RWPE2 (cell line): ENCODE data around the gene GTPBP3.

Experiments
- ATAC-seq: fragments of 200-7000 bp; cut with Tn5 transposase; 3 replicates; pipeline ENCODE4 v1.9.1; 2021; ENCODE audit warnings: low read depth
- DNase-seq: peaks from one replicate; pipeline ENCODE4 v3.0.0-alpha.2; 2020; ENCODE audit warnings: low spot score
- H3K27ac ChIP-seq: fragments of 450-650 bp; 2 replicates; pipeline ENCODE4 v1.5.1; 2017; ENCODE audit warnings: mild to moderate bottlenecking; ENCODE audit not compliant: poor library complexity, severe bottlenecking
- H3K27me3 ChIP-seq: fragments of 250-450 bp; sonication (Bioruptor Pico); 2 replicates; pipeline ENCODE4 v1.5.1; 2021; ENCODE audit warnings: mild to moderate bottlenecking, moderate library complexity; ENCODE audit not compliant: insufficient read depth, poor library complexity, severe bottlenecking
- H3K36me3 ChIP-seq: fragments of 250-450 bp; sonication (Bioruptor Pico); 2 replicates; pipeline ENCODE4 v1.5.1; 2020; ENCODE audit warnings: low read depth, mild to moderate bottlenecking, moderate library complexity
- H3K4me1 ChIP-seq: fragments of 250-450 bp; sonication (Bioruptor Pico); 2 replicates; pipeline ENCODE4 v1.5.1; 2021; ENCODE audit warnings: mild to moderate bottlenecking, moderate library complexity; ENCODE audit not compliant: insufficient read depth, poor library complexity, severe bottlenecking
- H3K4me3 ChIP-seq: fragments of 250-450 bp; sonication (Bioruptor Pico); 2 replicates; pipeline ENCODE4 v1.5.1; 2021; ENCODE audit warnings: mild to moderate bottlenecking, moderate library complexity; ENCODE audit not compliant: severe bottlenecking
- H3K9me3 ChIP-seq: fragments of 250-450 bp; sonication (Bioruptor Pico); 2 replicates; pipeline ENCODE4 v1.5.1; 2021; ENCODE audit warnings: mild to moderate bottlenecking, moderate library complexity; ENCODE audit not compliant: severe bottlenecking
- TF ChIP-seq, protein P1 (sequence below): fragments of 450-650 bp; IDR thresholded peaks from one replicate; pipeline ENCODE4 v1.5.1; 2017; ENCODE audit warnings: mild to moderate bottlenecking, moderate library complexity; ENCODE audit not compliant: poor library complexity, severe bottlenecking

GTPBP3 gene

DNA sequence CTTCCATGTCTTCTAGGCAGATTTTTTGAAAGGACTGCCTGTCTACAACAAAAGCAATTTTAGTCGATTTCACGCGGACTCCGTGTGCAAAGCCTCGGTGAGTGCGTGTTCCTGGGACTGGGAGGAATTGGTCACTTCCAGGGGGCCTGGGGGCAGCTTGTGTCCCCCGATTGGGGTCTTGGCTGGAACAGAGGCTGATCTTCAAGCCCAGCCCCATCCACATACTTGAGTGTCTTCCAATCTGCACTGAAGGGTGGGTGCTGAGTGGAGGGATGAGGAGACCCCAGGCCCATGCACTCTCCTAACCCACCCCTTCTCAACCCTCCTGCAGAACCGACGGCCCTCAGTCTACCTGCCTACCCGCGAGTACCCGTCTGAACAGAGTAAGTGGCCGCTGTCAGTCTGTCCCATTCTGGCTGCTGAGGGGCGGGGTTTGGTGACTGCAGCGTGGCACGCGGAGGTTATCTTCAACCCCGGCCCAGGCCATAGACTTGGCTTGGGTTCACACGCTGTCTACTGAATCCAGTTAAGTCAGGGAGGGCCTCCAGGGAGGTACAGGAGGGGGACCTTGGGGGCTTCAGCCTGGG lies 23.3 kb upstream of the GTPBP3 start:
- no peaks in the 10 kb centered on the region for H3K27me3 ChIP-seq
- no peaks in the 10 kb centered on the region for H3K9me3 ChIP-seq
- DNase-seq (no peak), ATAC-seq (no peak)
- H3K4me1 ChIP-seq, result peaks cover 18% of the 10 kb centered on the region
- TF ChIP-seq, protein P1, sequence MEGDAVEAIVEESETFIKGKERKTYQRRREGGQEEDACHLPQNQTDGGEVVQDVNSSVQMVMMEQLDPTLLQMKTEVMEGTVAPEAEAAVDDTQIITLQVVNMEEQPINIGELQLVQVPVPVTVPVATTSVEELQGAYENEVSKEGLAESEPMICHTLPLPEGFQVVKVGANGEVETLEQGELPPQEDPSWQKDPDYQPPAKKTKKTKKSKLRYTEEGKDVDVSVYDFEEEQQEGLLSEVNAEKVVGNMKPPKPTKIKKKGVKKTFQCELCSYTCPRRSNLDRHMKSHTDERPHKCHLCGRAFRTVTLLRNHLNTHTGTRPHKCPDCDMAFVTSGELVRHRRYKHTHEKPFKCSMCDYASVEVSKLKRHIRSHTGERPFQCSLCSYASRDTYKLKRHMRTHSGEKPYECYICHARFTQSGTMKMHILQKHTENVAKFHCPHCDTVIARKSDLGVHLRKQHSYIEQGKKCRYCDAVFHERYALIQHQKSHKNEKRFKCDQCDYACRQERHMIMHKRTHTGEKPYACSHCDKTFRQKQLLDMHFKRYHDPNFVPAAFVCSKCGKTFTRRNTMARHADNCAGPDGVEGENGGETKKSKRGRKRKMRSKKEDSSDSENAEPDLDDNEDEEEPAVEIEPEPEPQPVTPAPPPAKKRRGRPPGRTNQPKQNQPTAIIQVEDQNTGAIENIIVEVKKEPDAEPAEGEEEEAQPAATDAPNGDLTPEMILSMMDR, result no peak
- H3K27ac ChIP-seq, result no peak overlapping the region
- no peak overlapping the region for H3K4me3 ChIP-seq
- H3K36me3 ChIP-seq, result peaks cover 53% of the 10 kb centered on the region

DNA sequence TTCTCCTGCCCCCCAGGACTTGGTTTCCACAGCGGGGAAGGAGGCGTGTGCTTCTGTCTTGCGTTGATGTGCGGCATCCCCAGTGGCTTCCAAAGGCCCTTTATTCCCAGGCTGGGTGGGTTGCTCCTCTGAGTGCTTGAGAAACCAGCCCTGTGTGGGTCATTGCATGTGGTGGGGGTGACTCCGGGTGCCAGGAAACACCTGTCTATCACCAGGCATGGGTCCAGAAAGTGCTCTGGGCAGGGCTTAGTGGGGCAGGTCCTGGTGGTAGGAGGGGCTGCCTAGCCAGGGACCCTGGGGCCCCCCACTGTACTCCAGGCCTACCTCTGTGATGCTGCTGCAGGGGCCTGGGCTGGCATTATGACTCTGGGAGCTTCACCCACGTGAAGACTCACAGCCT lies 18.4 kb upstream of the GTPBP3 start:
- H3K36me3 ChIP-seq, result peaks cover 61% of the 10 kb centered on the region
- ATAC-seq, result no peak
- H3K27ac ChIP-seq, result no peak overlapping the region
- peaks cover 9% of the 10 kb centered on the region for H3K4me1 ChIP-seq
- no peak for DNase-seq
- H3K4me3 ChIP-seq, result no peak overlapping the region
- no peaks in the 10 kb centered on the region for H3K27me3 ChIP-seq
- TF ChIP-seq, protein P1, result no peak
- no peaks in the 10 kb centered on the region for H3K9me3 ChIP-seq

DNA sequence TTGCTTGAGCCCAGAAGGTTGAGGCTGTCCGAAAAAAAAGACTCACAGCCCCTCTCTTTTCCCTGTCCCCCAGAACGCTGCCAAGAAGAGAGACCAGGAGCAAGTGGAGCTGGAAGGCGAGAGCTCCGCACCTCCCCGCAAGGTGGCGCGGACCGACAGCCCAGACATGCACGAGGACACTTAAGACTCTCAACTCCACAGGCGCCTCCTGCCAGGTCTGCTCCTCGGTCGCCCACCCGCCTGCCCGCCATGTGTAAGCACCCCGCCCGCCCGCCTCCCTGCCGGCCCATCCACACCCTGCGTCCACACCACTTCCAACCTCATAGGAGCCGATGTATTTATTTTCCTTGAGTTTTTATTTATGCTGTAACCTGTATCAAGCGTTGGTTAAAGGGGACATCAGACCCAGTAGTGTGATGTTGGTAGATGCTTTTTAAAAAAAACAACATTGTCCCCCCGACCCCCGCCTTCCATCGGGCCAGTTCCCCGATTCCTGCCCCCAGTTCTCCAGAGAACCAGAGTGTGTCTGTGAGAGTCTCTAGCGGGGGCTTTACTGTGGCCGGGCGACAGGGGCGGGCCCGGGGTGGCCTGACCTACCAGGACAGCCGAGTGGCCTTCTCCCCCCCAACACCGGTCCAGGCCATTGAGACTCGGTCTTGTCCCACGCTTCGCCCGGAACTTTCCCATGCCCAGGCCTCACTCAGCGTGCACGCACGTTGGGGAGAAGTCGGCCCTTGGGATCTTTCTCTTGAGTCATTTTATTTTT lies 17.7 kb upstream of the GTPBP3 start:
- TF ChIP-seq, protein P1, result no peak

DNA sequence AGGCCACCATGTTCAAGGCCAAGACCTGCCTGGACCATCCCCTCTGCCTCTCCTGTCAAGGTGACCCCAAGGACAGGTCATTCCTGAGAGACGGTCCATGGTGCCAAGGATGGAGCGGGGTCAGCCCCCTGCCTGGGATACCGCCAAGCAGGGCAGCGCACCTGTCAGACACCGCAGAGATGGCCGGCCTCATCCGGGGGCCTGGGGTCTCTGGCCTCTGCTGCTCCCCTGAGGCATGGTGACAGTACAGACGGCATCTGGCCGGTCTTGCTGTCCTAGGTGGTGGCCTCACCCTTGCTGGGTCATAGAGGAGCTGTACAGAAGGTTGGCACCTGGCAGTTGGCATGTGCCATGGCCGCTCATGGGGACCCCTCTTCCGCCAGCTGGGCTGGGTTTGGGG lies 16.9 kb upstream of the GTPBP3 start:
- peaks cover 52% of the 10 kb centered on the region for H3K36me3 ChIP-seq

More for the DNA sequence above, 17.7 kb upstream of the GTPBP3 start:
- H3K4me1 ChIP-seq, result peaks cover 9% of the 10 kb centered on the region
- H3K9me3 ChIP-seq, result no peaks in the 10 kb centered on the region
- no peak overlapping the region for H3K4me3 ChIP-seq
- H3K36me3 ChIP-seq, result peaks cover 54% of the 10 kb centered on the region
- ATAC-seq, result no peak
- H3K27ac ChIP-seq, result no peak overlapping the region
- DNase-seq, result no peak
- H3K27me3 ChIP-seq, result no peaks in the 10 kb centered on the region

More for the DNA sequence above, 16.9 kb upstream of the GTPBP3 start:
- Histone ChIP-seq H3K4me1 (peaks cover 9% of the 10 kb centered on the region), H3K27me3 (no peaks in the 10 kb centered on the region), H3K4me3 (no peak overlapping the region), H3K9me3 (no peaks in the 10 kb centered on the region), H3K27ac (no peak overlapping the region)
- TF ChIP-seq, protein P1, result no peak
- DNase-seq (no peak), ATAC-seq (no peak)
